ENCODE results near the gene CDH5.

- no peak for TF ChIP-seq CTCF (IDR thresholded peaks at IDR 0.05)
- TF ChIP-seq POLR2A (IDR thresholded peaks at IDR 0.05), result no peak
Observed at GRCh38 chr16:66416136-66416535, 49.6 kb downstream of the CDH5 start.
